DMS53 treated with DMSO at 0.1 percent for 48 hours (cell line): ENCODE results near the gene KRTAP2-3.
"Not testable (repeated sequence)": the region's sequence is repeated elsewhere in the genome, so short reads cannot be mapped to it uniquely, and the experiment has no call there.

ENCODE experiments used
- DNase-seq: peaks from one replicate; lab custom pipeline; 2025; ENCODE audit not compliant: unreplicated experiment; lab: John Stamatoyannopoulos, UW

Gene KRTAP2-3

GRCh38 chr17:41034346-41034935 is 25.5 kb downstream of the KRTAP2-3 start, which contains the start of gene KRTAP1-3:
Gene KRTAP1-3 (minus strand): TSS chr17:41034874. CDS start chr17:41034821, 53 bp downstream.
- DNase-seq, result not testable (repeated sequence)

- no peak for DNase-seq
Observed at GRCh38 chr17:41029633-41030245, 30.2 kb downstream of the KRTAP2-3 start, which contains the start of gene KRTAP1-4. Gene KRTAP1-4 (minus strand): TSS chr17:41030195. CDS start chr17:41030078, 117 bp downstream.

- DNase-seq, result no peak
Observed at GRCh38 chr17:41026715-41027471, 33.0 kb downstream of the KRTAP2-3 start, which contains the start of gene KRTAP1-5. Gene KRTAP1-5 (minus strand): TSS chr17:41027208. CDS start chr17:41027155, 53 bp downstream.

GRCh38 chr17:41024697-41025096 is 35.2 kb downstream of the KRTAP2-3 start:
- no peak for DNase-seq

GRCh38 chr17:41020336-41020735 is 39.6 kb downstream of the KRTAP2-3 start:
- peak; percentile 67 for DNase-seq

- DNase-seq, result no peak
Observed at GRCh38 chr17:41019415-41019814, 40.5 kb downstream of the KRTAP2-3 start.

GRCh38 chr17:41018541-41018940 is 41.4 kb downstream of the KRTAP2-3 start:
- DNase-seq, result no peak

- DNase-seq, result no peak
Observed at GRCh38 chr17:41016578-41017215, 43.2 kb downstream of the KRTAP2-3 start.

- DNase-seq, result no peak
Observed at GRCh38 chr17:41015454-41015853, 44.5 kb downstream of the KRTAP2-3 start.

- no peak for DNase-seq
Observed at GRCh38 chr17:41013606-41014005, 46.3 kb downstream of the KRTAP2-3 start.

- DNase-seq, result no peak
Observed at GRCh38 chr17:41013181-41013580, 46.7 kb downstream of the KRTAP2-3 start.

- peak; percentile 19 for DNase-seq
Observed at GRCh38 chr17:41012326-41013120, 47.4 kb downstream of the KRTAP2-3 start.

- DNase-seq, result no peak
Observed at GRCh38 chr17:41010441-41010840, 49.5 kb downstream of the KRTAP2-3 start.

GRCh38 chr17:41009936-41010335 is 50.0 kb downstream of the KRTAP2-3 start:
- DNase-seq, result no peak

- peak; percentile 54 for DNase-seq
Observed at GRCh38 chr17:41009301-41009760, 50.6 kb downstream of the KRTAP2-3 start.
